GM12872 (cell line): ENCODE data around the gene SHISAL1.

Experiments used
- CTCF ChIP-seq: IDR thresholded peaks from 3 replicates; pipeline ENCODE4 v1.5.1; 2011; ENCODE audit warnings: low read depth, mild to moderate bottlenecking, low read length, moderate library complexity; ENCODE audit not compliant: insufficient read depth

Gene SHISAL1

GRCh38 chr22:44237290-44237689 is 75.5 kb downstream of the SHISAL1 start:
- no peak for TF ChIP-seq CTCF

GRCh38 chr22:44231233-44231632 is 81.5 kb downstream of the SHISAL1 start:
- no peak for TF ChIP-seq CTCF

- TF ChIP-seq CTCF = no peak
These were observed 82.9 kb downstream of the SHISAL1 start for GRCh38 chr22:44229809-44230208.

GRCh38 chr22:44229331-44229730 is 83.4 kb downstream of the SHISAL1 start:
- TF ChIP-seq CTCF = no peak

GRCh38 chr22:44225812-44226211 is 86.9 kb downstream of the SHISAL1 start:
- TF ChIP-seq CTCF = no peak

- TF ChIP-seq CTCF = no peak
These were observed 87.6 kb downstream of the SHISAL1 start for GRCh38 chr22:44225091-44225689.

GRCh38 chr22:44224166-44224565 is 88.6 kb downstream of the SHISAL1 start:
- TF ChIP-seq CTCF = no peak
